Psoas muscle (tissue), 8 donors: ENCODE results near the gene COLEC12. TPM values are rescaled to one million over a fixed set of nuclear protein-coding genes. Genes with fewer than 3 reads are reported as not detected.
"Not testable (repeated sequence)": the region's sequence is repeated elsewhere in the genome, so short reads cannot be mapped to it uniquely, and the experiment has no call there.

Experiments
- ATAC-seq, 4 donors: fragments of 200-7000 bp; cut with Tn5 transposase; one replicate each; pipeline ENCODE4 v1.9.1; 2020; ENCODE audit warnings: moderate library complexity in 3 of 4, mild to moderate bottlenecking in 2 of 4
- DNase-seq, 2 donors: peaks; one replicate each; pipeline ENCODE4 v3.0.0-alpha.2; 2020
- H3K27ac ChIP-seq: fragments of 200-600 bp; one replicate; pipeline ENCODE4 v1.8.0; 2022
- H3K27me3 ChIP-seq, 3 donors: fragments of 200-600 bp in 1 of 3; one replicate each; pipeline versions ENCODE4 v1.6.1 to v1.8.0; 2013 to 2022; ENCODE audit warnings: low read length in 2 of 3, mild to moderate bottlenecking in 2 of 3, moderate library complexity in 1 of 3; ENCODE audit not compliant: insufficient read depth in 3 of 3
- H3K36me3 ChIP-seq, 2 donors: fragments of 200-600 bp in 1 of 2; one replicate each; pipeline versions ENCODE4 v1.6.1 to v1.8.0; 2013 to 2022; ENCODE audit warnings: low read depth in 1 of 2, mild to moderate bottlenecking in 1 of 2, moderate library complexity in 1 of 2; ENCODE audit not compliant: insufficient read depth in 1 of 2
- H3K4me1 ChIP-seq: fragments of 200-600 bp; one replicate; pipeline ENCODE4 v1.8.0; 2022
- H3K4me3 ChIP-seq: fragments of 200-600 bp; one replicate; pipeline ENCODE4 v1.8.0; 2022; ENCODE audit warnings: mild to moderate bottlenecking
- H3K9me3 ChIP-seq: fragments of 200-600 bp; one replicate; pipeline ENCODE4 v1.8.0; 2022
- WGBS, 3 donors: extraction: QIAGEN DNeasy Blood & Tissue Kit; methylation state at CpG; one replicate each; pipeline versions ENCODE4 v1.1.6 to v1.1.7; 2013; 5-methylcytosine and 5-hydroxymethylcytosine counted together
- intact Hi-C, 2 donors: fragments of 100-400 bp; cut with DNase I; formaldehyde crosslinking; loops; one replicate each; pipeline versions ENCODE4 v1.11.0 to v1.14.2; 2022
- polyA plus RNA-seq, 3 donors: library from polyadenylated mRNA; stranded (reverse); fragments of 200-250 nt; gene quantifications; one replicate each; pipeline ENCODE4 v1.2.3, GENCODE V29; 2013
- total RNA-seq, 4 donors: library from RNA; stranded (reverse); fragmentation: NEBNext Ultra II Directional in 2 of 4; extraction: Animal tissue kit (Norgen Biotek cat#: 25700) in 2 of 4; gene quantifications; one replicate each; pipeline versions ENCODE4 v1.2.1 to v1.2.4, GENCODE V29; 2021 to 2023
- TF ChIP-seq, protein P1 (sequence below): fragments of 200-600 bp; IDR thresholded peaks from one replicate; pipeline ENCODE4 v1.8.0; 2022; ENCODE audit warnings: antibody characterized with exemption
- donor health status: healthy with polysubstance abuse.
- donor health status: DM: no; HTN: no; CAD: no; lungs with moderate emphysema.
- donor health status: Bipolar disorder and iron deficiency.
- donor health status: healthy.
- donor health status: DM: yes; HTN: yes; CAD: no.
- donor health status: DM: no; HTN: no; CAD: no.
- donor health status: DM: no; HTN: no; CAD: no.
- donor health status: DM: yes; HTN: yes; CAD: no.

COLEC12 gene
- total and polyA plus RNA-seq, 7 donors = 0.80 to 6.4 (median 3.4) TPM

GRCh38 chr18:316393-316792 is 184.1 kb downstream of the COLEC12 start:
- Histone ChIP-seq H3K4me1 (no peaks in the 10 kb centered on the region), H3K27me3 (no peaks in the 10 kb centered on the region), H3K4me3 (no peak overlapping the region), H3K9me3 (no peaks in the 10 kb centered on the region), H3K36me3 (no peaks in the 10 kb centered on the region), H3K27ac (no peak overlapping the region)
- DNase-seq (no peak), ATAC-seq (no peak)
- 63 to 79% (median 72%) methylated on average over 8 of the region's 8 CpGs for WGBS, 3 donors
- intact Hi-C loops = no loop called here
- TF ChIP-seq, protein P1, sequence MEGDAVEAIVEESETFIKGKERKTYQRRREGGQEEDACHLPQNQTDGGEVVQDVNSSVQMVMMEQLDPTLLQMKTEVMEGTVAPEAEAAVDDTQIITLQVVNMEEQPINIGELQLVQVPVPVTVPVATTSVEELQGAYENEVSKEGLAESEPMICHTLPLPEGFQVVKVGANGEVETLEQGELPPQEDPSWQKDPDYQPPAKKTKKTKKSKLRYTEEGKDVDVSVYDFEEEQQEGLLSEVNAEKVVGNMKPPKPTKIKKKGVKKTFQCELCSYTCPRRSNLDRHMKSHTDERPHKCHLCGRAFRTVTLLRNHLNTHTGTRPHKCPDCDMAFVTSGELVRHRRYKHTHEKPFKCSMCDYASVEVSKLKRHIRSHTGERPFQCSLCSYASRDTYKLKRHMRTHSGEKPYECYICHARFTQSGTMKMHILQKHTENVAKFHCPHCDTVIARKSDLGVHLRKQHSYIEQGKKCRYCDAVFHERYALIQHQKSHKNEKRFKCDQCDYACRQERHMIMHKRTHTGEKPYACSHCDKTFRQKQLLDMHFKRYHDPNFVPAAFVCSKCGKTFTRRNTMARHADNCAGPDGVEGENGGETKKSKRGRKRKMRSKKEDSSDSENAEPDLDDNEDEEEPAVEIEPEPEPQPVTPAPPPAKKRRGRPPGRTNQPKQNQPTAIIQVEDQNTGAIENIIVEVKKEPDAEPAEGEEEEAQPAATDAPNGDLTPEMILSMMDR = no peak

DNA sequence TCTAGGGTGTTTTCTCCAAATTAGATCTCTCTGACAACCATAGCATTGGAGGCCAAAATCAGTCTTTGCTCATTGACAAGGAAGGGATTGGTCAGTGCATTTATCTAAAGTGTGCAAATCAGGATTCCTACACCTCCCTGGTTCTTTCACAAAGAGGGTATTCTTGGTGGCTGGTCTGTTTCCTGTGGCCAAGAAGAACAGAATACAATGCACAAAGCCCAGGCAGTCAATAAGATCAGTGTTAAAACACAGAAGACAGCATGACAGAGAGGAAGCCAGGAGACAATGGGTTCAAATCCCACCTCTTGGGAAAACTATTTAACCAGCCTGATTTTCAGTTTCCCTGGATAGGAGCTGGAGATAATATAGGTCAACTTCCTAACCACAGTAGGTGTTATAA is 186.6 kb downstream of the COLEC12 start:
- H3K4me1 ChIP-seq = no peaks in the 10 kb centered on the region
- TF ChIP-seq, protein P1 = no peak
- intact Hi-C loops = no loop called here
- no peak overlapping the region for H3K4me3 ChIP-seq
- H3K27me3 ChIP-seq = no peaks in the 10 kb centered on the region
- H3K27ac ChIP-seq = no peak overlapping the region
- H3K36me3 ChIP-seq = no peaks in the 10 kb centered on the region
- no peaks in the 10 kb centered on the region for H3K9me3 ChIP-seq
- no peak for DNase-seq
- no peak for ATAC-seq

DNA sequence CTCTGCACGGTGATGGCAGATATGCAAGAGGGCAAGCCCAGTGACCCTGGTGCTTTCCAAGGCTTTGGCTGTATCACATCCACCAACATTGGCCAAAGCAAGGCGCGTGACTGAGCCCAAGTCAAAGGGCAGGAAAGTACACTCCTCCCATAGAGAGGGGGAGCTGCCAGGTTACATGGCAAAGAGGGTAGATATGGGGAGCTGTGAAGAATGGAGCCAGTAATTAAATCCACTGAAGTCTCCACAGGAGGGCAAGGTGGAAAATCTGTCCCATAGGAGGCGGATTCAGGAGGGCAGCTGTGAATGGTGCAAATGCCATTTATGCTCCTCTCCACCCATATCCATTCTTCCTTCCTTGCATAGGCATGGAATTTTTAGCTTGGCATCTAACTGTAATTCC is 188.1 kb downstream of the COLEC12 start:
- Histone ChIP-seq H3K36me3 (no peaks in the 10 kb centered on the region), H3K4me1 (no peaks in the 10 kb centered on the region), H3K27ac (no peak overlapping the region), H3K4me3 (no peak overlapping the region), H3K27me3 (no peaks in the 10 kb centered on the region), H3K9me3 (no peaks in the 10 kb centered on the region)
- WGBS, 3 donors = 63 to 87% (median 63%) methylated on average over 4 of the region's 4 CpGs
- intact Hi-C loops = no loop called here
- TF ChIP-seq, protein P1 = no peak
- DNase-seq = no peak
- ATAC-seq = no peak

- intact Hi-C loops = no loop called here
- peaks cover 0 to 1% (median 0%) of the 10 kb centered on the region in 3 donors for H3K27me3 ChIP-seq
These were observed 190.5 kb downstream of the COLEC12 start for GRCh38 chr18:310042-310441.

DNA sequence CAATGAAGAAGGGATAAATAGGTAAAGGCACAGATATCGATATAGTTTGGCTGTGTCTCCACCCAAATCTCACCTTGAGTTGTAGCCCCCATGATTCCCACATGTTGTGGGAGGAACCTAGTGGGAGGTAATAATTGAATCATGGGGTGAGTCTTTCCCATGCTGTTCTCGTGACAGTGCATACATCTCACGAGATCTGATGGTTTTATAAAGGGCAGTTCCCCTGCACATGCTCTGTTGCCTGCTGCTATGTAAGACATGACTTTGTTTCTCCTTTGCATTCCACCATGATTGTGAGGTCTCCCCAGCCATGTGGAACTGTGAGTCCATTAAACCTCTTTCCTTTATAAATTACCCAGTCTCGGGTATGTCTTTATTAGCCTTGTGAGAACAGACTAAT is 192.4 kb downstream of the COLEC12 start:
- H3K9me3 ChIP-seq, H3K4me3 ChIP-seq, H3K4me1 ChIP-seq, DNase-seq, H3K27me3 ChIP-seq, H3K36me3 ChIP-seq, ATAC-seq, H3K27ac ChIP-seq: not testable (repeated sequence)
- 94 to 97% (median 96%) methylated on average over 4 of the region's 4 CpGs for WGBS, 3 donors
- intact Hi-C loops = loop anchor here in 1 of 2 donors (10.0 kb wide), 1 partner anchor 187 kb away; no protein-coding TSS in a partner anchor

More at GRCh38 chr18:310042-310441, 190.5 kb downstream of the COLEC12 start:
- Histone ChIP-seq H3K4me1 (no peaks in the 10 kb centered on the region), H3K36me3 (no peaks in the 10 kb centered on the region), H3K9me3 (no peaks in the 10 kb centered on the region), H3K4me3 (no peak overlapping the region), H3K27ac (no peak overlapping the region)
- TF ChIP-seq, protein P1 = no peak
- DNase-seq = no peak
- ATAC-seq = no peak
